ENCODE measurements around the gene SYT8.

The SYT8 gene

GRCh38 chr11:1846453-1846932 lies 11.7 kb downstream of the SYT8 start:
- no peak overlapping the region for H3K4me3 ChIP-seq (ENCODE audit: low read depth, low read length)
- no peak for DNase-seq (ENCODE audit: low read depth)
- no peak for TF ChIP-seq CTCF (IDR thresholded peaks at IDR 0.05; ENCODE audit: insufficient read depth, low read depth, low read length, missing control alignments)

GRCh38 chr11:1847006-1847735 lies 12.4 kb downstream of the SYT8 start:
- H3K4me3 ChIP-seq (ENCODE audit: low read depth, low read length) = no peak overlapping the region
- TF ChIP-seq CTCF (IDR thresholded peaks at IDR 0.05; ENCODE audit: insufficient read depth, low read depth, low read length, missing control alignments) = no peak
- DNase-seq (ENCODE audit: low read depth) = no peak

GRCh38 chr11:1847926-1848639 lies 13.3 kb downstream of the SYT8 start:
- no peak overlapping the region for H3K4me3 ChIP-seq (ENCODE audit: low read depth, low read length)
- TF ChIP-seq CTCF (IDR thresholded peaks at IDR 0.05; ENCODE audit: insufficient read depth, low read depth, low read length, missing control alignments) = no peak
- DNase-seq (ENCODE audit: low read depth) = no peak

GRCh38 chr11:1848640-1849430 lies 14.0 kb downstream of the SYT8 start:
- no peak for DNase-seq (ENCODE audit: low read depth)
- H3K4me3 ChIP-seq (ENCODE audit: low read depth, low read length) = no peak overlapping the region
- no peak for TF ChIP-seq CTCF (IDR thresholded peaks at IDR 0.05; ENCODE audit: insufficient read depth, low read depth, low read length, missing control alignments)

GRCh38 chr11:1851468-1852180 lies 16.8 kb downstream of the SYT8 start:
- DNase-seq (ENCODE audit: low read depth) = peak; percentile 25
- peak overlapping the region; percentile 80 for H3K4me3 ChIP-seq (ENCODE audit: low read depth, low read length)
- TF ChIP-seq CTCF (IDR thresholded peaks at IDR 0.05; ENCODE audit: insufficient read depth, low read depth, low read length, missing control alignments) = no peak

GRCh38 chr11:1852271-1852876 lies 17.6 kb downstream of the SYT8 start:
- no peak for TF ChIP-seq CTCF (IDR thresholded peaks at IDR 0.05; ENCODE audit: insufficient read depth, low read depth, low read length, missing control alignments)
- peak overlapping the region; percentile 80 for H3K4me3 ChIP-seq (ENCODE audit: low read depth, low read length)
- DNase-seq (ENCODE audit: low read depth) = no peak

Measured in GM12865 (cell line).